Measurements from ENCODE around the gene FRMD4B. TPM values are rescaled to one million over a fixed set of nuclear protein-coding genes. Genes with fewer than 3 reads are reported as not detected.
A peak's percentile ranks its signal among the peaks of the same experiment; 100 is the strongest.

FRMD4B gene
- polyA plus RNA-seq, 2 of the 4 experiments (the other 2 are of a cell fraction): 0.92 to 5.9 TPM

- TF ChIP-seq REST (IDR thresholded peaks at IDR 0.05) (no peak), BHLHE40 (IDR thresholded peaks at IDR 0.05; ENCODE audit: low read depth, low read length) (no peak), CTCF (IDR thresholded peaks at IDR 0.05) (peak; percentile 79), EP300 (IDR thresholded peaks at IDR 0.05) (no peak), GATA3 (IDR thresholded peaks at IDR 0.05; ENCODE audit: borderline replicate concordance) (no peak), NPAS2 (CRISPR knock-in tag; IDR thresholded peaks at IDR 0.05; ENCODE audit: borderline replicate concordance) (no peak), SMC3 (IDR thresholded peaks at IDR 0.05) (peak; percentile 88), PHF8 (IDR thresholded peaks at IDR 0.05; ENCODE audit: borderline replicate concordance, low read depth) (no peak), SREBF2 (IDR thresholded peaks at IDR 0.05) (no peak), POLR2A (IDR thresholded peaks at IDR 0.05; ENCODE audit: low read length) (no peak), FOSB (CRISPR knock-in tag; IDR thresholded peaks at IDR 0.05) (no peak)
- TF ChIP-seq, protein P1, sequence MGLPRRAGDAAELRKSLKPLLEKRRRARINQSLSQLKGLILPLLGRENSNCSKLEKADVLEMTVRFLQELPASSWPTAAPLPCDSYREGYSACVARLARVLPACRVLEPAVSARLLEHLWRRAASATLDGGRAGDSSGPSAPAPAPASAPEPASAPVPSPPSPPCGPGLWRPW (IDR thresholded peaks at IDR 0.05): no peak
- TF ChIP-seq, protein P2, sequence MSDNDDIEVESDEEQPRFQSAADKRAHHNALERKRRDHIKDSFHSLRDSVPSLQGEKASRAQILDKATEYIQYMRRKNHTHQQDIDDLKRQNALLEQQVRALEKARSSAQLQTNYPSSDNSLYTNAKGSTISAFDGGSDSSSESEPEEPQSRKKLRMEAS (IDR thresholded peaks at IDR 0.05): no peak
Observed at GRCh38 chr3:69306239-69307185, 79.4 kb downstream of the FRMD4B start (continued).

DNA sequence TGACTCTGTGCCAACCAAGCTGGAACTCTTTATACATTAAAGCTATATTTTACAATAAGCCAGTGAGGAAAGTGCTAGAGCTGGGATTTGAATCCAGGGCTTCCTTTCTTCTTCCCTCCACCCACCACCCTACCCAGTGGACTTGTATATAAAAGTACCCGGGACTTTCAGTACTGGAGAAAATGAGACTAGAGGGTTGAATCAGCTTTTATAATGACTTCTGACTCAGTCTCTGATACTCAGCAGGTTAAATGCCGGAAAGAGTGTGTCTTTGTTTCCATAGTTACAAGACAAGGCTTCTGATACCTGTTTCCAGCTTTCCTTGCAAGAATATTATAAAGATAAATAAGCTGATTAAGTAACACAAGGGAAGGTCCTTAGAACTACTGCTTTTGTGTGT is 80.9 kb downstream of the FRMD4B start:
- FAIRE-seq (no peak), DNase-seq (ENCODE audit: low read depth in 1 of 2, low spot score in 1 of 2) (no peak), ATAC-seq (no peak)
- H3K4me1 ChIP-seq: no peaks in the 10 kb centered on the region
- TF ChIP-seq NPAS2 (CRISPR knock-in tag; IDR thresholded peaks at IDR 0.05; ENCODE audit: borderline replicate concordance) (no peak), GATA3 (IDR thresholded peaks at IDR 0.05; ENCODE audit: borderline replicate concordance) (no peak), HOXA7 (CRISPR knock-in tag; IDR thresholded peaks at IDR 0.05) (no peak), FOSB (CRISPR knock-in tag; IDR thresholded peaks at IDR 0.05) (no peak), HEYL (CRISPR knock-in tag; IDR thresholded peaks at IDR 0.05) (no peak), CTCF (IDR thresholded peaks at IDR 0.05) (no peak), BHLHE40 (IDR thresholded peaks at IDR 0.05; ENCODE audit: low read depth, low read length) (no peak), RCOR1 (IDR thresholded peaks at IDR 0.05; ENCODE audit: low read depth, low read length) (no peak), EHF (CRISPR knock-in tag; IDR thresholded peaks at IDR 0.05) (no peak), RARB (CRISPR knock-in tag; IDR thresholded peaks at IDR 0.05) (no peak), SREBF2 (IDR thresholded peaks at IDR 0.05) (no peak), RNF2 (IDR thresholded peaks at IDR 0.05; ENCODE audit: borderline replicate concordance, low read depth) (no peak), FOXS1 (CRISPR knock-in tag; IDR thresholded peaks at IDR 0.05) (no peak)
- TF ChIP-seq, protein P3, sequence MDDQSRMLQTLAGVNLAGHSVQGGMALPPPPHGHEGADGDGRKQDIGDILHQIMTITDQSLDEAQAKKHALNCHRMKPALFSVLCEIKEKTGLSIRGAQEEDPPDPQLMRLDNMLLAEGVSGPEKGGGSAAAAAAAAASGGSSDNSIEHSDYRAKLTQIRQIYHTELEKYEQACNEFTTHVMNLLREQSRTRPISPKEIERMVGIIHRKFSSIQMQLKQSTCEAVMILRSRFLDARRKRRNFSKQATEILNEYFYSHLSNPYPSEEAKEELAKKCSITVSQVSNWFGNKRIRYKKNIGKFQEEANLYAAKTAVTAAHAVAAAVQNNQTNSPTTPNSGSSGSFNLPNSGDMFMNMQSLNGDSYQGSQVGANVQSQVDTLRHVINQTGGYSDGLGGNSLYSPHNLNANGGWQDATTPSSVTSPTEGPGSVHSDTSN (IDR thresholded peaks at IDR 0.05): no peak
- no peak overlapping the region for H3K4me3 ChIP-seq
- no peak overlapping the region for H3K4me2 ChIP-seq
- 56% methylated on average over 2 of the region's 2 CpGs for WGBS (ENCODE audit: missing lambda C conversion rate)
- ChIA-PET CTCF (interaction anchor here (0.7 to 10.6 kb wide), 9 partner anchors 11 to 370 kb away, joined by 3 to 283 read pairs (median 8); partner anchors contain the start of gene LMOD3), POLR2A (no interaction called here)
- no peak overlapping the region for H3K27ac ChIP-seq
- no peaks in the 10 kb centered on the region for H3K9me3 ChIP-seq

All from A549 (cell line).